Erythroblast (primary cell): ENCODE measurements around the gene MPPED2.

ENCODE experiments used
- DNase-seq, 2 experiments: peaks; one replicate each; lab custom pipeline; 2025; lab: John Stamatoyannopoulos, UW
- GATA1 ChIP-seq: IDR thresholded peaks from 2 replicates; pipeline ENCODE4 v1.6.1; 2011; ENCODE audit warnings: low read depth, mild to moderate bottlenecking, control low read depth, low read length, moderate library complexity
- POLR2A ChIP-seq: IDR thresholded peaks from 2 replicates; pipeline ENCODE4 v1.6.1; 2011; ENCODE audit warnings: mild to moderate bottlenecking, low read length

Gene MPPED2

DNA sequence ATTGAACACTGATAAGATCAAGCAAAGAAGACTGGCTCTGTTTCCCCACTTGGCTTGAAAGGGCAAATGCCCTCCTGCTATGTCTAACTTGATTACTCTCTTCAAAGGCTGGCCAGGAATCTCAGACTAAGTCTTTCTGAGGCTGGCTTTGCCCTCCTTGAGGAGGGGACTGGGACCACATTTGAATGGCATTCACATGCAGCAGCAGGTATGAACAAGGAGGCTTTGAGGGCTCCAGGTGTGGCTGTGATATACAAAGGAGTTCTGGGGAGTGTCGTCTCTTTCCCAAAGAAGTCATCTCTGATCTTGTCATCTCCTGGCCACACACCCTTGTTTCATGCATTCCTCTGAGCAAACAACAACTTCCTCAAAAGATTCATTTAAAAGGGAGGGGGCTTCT is 132.4 kb downstream of the MPPED2 start:
- TF ChIP-seq POLR2A (no peak), GATA1 (no peak)
- DNase-seq = no peak

DNA sequence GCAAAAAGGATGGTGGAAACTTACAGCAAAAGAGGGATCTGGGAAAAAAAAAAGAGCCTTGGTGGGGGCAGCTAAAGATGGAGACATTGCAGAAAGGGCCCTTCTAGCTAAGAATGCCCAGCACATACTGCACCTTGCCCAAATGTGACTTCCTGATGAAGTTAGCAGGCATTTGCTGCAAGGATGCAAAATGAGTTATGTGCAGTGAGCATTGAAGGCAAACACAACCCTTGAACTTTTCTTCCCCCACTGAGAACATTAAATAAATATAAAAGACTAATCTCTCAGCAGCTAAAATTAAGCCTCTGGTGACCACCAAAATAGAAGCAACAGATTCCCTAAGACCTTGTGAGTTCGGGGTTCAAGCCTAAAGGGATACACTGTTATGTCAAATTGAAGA is 133.3 kb downstream of the MPPED2 start:
- TF ChIP-seq GATA1 (no peak), POLR2A (no peak)
- DNase-seq = no peak

DNA sequence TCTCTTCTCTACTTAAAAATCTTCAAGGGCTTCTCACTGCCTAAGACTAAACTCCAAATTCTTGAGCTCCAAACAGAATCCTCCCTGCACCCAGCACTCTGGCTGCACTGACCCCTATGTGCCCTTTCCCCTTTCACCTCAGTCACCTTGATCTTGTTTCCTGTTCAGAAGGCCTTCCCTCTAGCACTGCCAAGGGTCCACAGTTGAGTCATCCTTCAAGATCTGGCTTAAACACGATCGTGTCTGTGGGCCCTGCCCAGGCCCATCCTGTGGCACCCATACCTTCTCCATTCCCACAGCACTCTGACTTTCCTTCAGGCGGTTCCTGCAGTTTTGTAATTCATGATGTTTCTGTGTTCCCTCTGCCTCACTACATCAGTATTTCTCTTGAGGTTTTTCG is 134.0 kb downstream of the MPPED2 start:
- DNase-seq = no peak
- TF ChIP-seq POLR2A = no peak
- no peak for TF ChIP-seq GATA1

DNA sequence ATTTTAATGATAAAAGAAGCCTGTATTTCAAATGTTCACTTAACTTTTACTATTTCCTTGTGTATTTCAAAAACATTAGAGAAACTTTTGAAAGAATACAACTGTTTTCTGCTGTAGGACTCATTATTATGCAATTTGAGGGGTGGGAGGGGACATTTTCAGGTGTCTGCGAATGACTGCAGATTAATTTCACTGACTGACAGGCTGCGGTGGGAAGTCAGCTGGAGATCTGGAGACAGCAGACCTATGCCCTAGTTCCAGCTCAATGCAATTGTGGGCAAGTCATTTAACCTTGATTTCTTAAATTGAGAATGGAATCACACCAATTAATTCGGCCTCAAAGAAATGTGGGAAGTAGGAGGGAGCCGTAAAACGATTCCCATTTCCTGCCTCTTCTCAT is 134.5 kb downstream of the MPPED2 start:
- TF ChIP-seq GATA1 (no peak), POLR2A (no peak)

DNA sequence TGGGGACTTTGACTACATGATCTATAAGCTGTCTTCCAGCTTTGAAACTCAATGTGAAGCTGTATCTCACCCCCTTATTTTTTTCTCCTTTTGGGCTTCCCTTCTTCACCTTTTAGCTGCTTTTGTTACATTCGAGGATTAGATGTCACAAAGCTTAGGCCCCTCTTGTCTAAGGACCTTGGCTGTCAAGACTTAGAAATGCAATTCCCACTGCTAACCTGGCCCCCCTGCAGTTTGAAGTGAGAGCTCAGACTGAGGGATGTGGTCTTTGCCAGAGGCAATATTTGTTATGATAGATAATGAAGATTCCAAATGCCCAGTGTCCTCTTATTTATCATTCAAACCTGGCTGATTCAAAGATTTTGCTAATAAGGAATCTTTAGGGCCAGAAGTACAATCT is 135.0 kb downstream of the MPPED2 start:
- DNase-seq = no peak
- no peak for TF ChIP-seq POLR2A
- no peak for TF ChIP-seq GATA1

More for the DNA sequence above, 134.5 kb downstream of the MPPED2 start:
- no peak for DNase-seq

DNA sequence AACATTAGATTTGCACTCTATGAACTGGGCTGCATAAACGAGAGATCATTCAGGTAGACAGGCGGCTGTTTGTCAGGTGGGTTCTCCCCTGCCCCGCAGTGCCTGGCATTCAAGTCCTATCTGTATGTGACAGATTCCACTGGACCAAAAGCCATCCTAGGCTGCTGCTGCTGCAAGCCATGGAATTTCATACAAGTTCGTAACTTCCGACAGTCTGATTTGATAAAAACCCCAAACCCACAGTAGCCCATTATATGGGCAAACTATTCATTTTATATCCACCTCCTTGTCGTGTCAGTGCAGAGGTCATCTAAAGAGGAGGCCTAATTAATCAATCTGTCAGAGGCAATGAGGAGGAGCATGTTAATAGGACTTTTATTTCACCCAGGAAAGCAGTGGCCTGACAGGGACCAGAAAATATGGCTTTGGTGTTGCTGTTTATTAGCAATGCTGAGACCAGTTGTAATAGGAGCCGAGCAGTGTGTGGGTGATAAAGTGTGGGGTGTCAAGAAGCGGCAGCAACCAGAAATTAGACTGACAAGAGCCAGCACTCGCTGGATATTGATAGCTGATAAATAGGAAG is 139.0 kb downstream of the MPPED2 start:
- DNase-seq = no peak
- TF ChIP-seq GATA1 (no peak), POLR2A (no peak)

- TF ChIP-seq POLR2A = no peak
- TF ChIP-seq GATA1 = no peak
Observed at GRCh38 chr11:30446520-30446919, 139.6 kb downstream of the MPPED2 start.

GRCh38 chr11:30445056-30445455 is 141.1 kb downstream of the MPPED2 start:
- DNase-seq = no peak
- no peak for TF ChIP-seq POLR2A
- TF ChIP-seq GATA1 = no peak

More at GRCh38 chr11:30446520-30446919, 139.6 kb downstream of the MPPED2 start:
- DNase-seq = no peak

DNA sequence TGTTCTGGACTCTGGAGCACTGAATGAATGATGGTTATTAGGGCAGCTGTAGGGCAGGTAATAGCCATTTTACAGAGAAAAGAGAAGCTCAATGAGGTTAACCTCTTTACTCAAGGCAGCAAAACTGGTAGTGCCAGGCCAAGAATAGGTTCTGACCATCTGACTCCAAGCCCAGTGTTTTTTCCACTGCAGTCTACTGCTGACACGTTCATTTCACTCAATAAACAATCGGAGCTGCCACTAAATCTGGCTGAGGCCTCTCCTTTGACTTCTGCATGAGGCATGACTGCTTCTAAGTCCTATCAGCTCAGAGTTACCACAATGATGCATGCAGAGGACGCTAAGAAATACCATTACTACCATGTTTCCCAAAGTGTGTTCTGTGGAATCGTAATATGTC is 145.6 kb downstream of the MPPED2 start:
- DNase-seq = no peak
- TF ChIP-seq POLR2A (no peak), GATA1 (no peak)

GRCh38 chr11:30436801-30437200 is 149.4 kb downstream of the MPPED2 start:
- TF ChIP-seq POLR2A = no peak
- no peak for TF ChIP-seq GATA1
- no peak for DNase-seq

GRCh38 chr11:30435488-30435887 is 150.7 kb downstream of the MPPED2 start:
- no peak for DNase-seq
- TF ChIP-seq GATA1 (no peak), POLR2A (no peak)

DNA sequence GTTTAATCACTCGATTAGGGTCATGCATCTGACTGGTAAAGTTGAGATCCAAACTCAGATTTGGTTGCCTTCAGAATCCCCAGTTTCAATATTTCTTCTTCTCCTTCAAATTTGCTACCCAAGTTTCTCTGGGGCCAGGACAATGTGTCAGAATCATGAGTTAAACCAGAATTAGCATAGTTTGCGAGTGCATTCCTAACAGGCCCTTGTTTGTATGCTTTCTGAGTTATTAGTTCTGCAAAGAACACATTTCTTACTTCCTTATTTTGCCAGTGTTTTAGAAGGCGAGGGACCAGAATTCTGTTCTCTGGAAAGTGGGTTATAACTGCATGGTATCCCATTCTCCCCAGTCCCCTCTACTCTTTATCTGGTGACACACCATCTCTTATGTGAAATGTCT is 151.3 kb downstream of the MPPED2 start:
- no peak for DNase-seq
- TF ChIP-seq POLR2A (no peak), GATA1 (no peak)

DNA sequence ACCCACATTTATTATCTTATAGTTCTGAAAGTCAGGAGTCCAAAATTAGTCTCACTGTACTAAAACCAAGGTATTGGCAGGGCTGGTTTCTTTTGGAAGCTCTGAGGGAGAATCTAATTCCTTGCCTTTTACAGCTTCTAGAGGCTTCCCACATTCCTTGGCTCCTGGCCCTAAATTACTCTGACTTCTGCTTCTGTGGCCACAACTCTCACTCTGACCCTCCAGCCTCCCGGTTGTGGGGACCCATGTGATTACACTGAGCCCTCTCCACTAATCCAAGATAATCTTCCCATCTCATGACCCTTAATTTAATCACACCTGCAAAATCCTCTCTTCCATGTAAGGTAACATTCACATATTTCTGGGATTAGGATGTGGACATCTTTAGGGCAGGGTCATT is 152.3 kb downstream of the MPPED2 start:
- DNase-seq = no peak
- no peak for TF ChIP-seq POLR2A
- no peak for TF ChIP-seq GATA1

- no peak for TF ChIP-seq GATA1
- TF ChIP-seq POLR2A = no peak
- no peak for DNase-seq
Observed at GRCh38 chr11:30432716-30433115, 153.4 kb downstream of the MPPED2 start.

DNA sequence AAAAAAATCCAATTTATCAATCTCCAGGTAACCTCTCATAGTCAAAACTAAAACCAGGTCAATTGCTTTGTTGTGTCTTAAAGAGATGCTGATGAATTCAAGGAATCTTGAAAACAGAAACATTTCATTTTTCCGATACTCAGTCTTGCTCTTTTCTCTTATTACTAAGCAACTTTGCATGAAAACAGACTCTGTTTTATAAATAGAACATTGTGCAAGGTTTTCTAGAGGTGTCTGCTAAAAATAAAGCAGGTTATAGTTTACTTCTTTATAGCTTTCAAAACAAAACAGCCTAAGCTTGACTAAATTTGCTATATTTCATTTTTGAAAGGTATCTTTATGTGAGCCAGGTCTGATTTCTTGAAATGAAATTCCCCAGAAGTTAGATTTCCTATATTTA is 154.0 kb downstream of the MPPED2 start:
- TF ChIP-seq GATA1 (no peak), POLR2A (no peak)
- no peak for DNase-seq
